Activated CD8-positive, alpha-beta T cell treated with anti-CD3 and anti-CD28 coated beads for 36 hours (primary cell): ENCODE measurements around the gene ANAPC2. TPM values are rescaled to one million over a fixed set of nuclear protein-coding genes. Genes with fewer than 3 reads are reported as not detected.
A peak's percentile ranks its signal among the peaks of the same experiment; 100 is the strongest.

Experiments used
- ATAC-seq: fragments of 200-7000 bp; cut with Tn5 transposase; one replicate; pipeline ENCODE4 v1.10.0; 2021; ENCODE audit warnings: mild to moderate bottlenecking, moderate library complexity
- CTCF ChIA-PET: fragments of 350-600 bp; sonication (Branson Sonifier 250); formaldehyde crosslinking; loops from one replicate; lab custom pipeline; 2021; ENCODE audit warnings: antibody characterized with exemption; lab: Charles Lee
- POLR2A ChIA-PET: fragments of 350-600 bp; sonication (Branson Sonifier 250); formaldehyde crosslinking; loops from one replicate; lab custom pipeline; 2021; ENCODE audit warnings: antibody characterized with exemption; lab: Charles Lee
- DNase-seq: peaks from one replicate; pipeline ENCODE4 v3.0.0-alpha.2; 2020
- H3K27ac Mint-ChIP-seq: one replicate; pipeline ENCODE4 v1.8.0; 2021; ENCODE audit warnings: mild to moderate bottlenecking, mixed read lengths
- H3K27me3 Mint-ChIP-seq: one replicate; pipeline ENCODE4 v1.8.0; 2021; ENCODE audit warnings: mixed read lengths
- H3K36me3 Mint-ChIP-seq: one replicate; pipeline ENCODE4 v1.8.0; 2021; ENCODE audit warnings: low read depth, mixed read lengths
- H3K4me1 Mint-ChIP-seq: one replicate; pipeline ENCODE4 v1.8.0; 2021; ENCODE audit warnings: low read depth, mixed read lengths
- H3K4me3 Mint-ChIP-seq: one replicate; pipeline ENCODE4 v1.8.0; 2021; ENCODE audit warnings: mild to moderate bottlenecking, moderate library complexity, mixed read lengths
- H3K9me3 Mint-ChIP-seq: one replicate; pipeline ENCODE4 v1.8.0; 2021; ENCODE audit warnings: mixed read lengths
- intact Hi-C: fragments of 100-400 bp; cut with micrococcal nuclease; formaldehyde crosslinking; loops from one replicate; pipeline ENCODE4 v1.10.0; 2022
- total RNA-seq, 2 experiments: library from RNA; stranded (reverse); gene quantifications; one replicate each; pipeline ENCODE4 v1.2.3, GENCODE V29; 2021
- TF ChIP-seq, protein P1 (sequence below): fragments of 200-600 bp; IDR thresholded peaks from one replicate; pipeline ENCODE4 v1.8.0; 2022; ENCODE audit warnings: antibody characterized with exemption, mild to moderate bottlenecking

Gene ANAPC2
- total RNA-seq, 2 experiments from 2014 or later: 38.6 to 39.6 TPM

DNA sequence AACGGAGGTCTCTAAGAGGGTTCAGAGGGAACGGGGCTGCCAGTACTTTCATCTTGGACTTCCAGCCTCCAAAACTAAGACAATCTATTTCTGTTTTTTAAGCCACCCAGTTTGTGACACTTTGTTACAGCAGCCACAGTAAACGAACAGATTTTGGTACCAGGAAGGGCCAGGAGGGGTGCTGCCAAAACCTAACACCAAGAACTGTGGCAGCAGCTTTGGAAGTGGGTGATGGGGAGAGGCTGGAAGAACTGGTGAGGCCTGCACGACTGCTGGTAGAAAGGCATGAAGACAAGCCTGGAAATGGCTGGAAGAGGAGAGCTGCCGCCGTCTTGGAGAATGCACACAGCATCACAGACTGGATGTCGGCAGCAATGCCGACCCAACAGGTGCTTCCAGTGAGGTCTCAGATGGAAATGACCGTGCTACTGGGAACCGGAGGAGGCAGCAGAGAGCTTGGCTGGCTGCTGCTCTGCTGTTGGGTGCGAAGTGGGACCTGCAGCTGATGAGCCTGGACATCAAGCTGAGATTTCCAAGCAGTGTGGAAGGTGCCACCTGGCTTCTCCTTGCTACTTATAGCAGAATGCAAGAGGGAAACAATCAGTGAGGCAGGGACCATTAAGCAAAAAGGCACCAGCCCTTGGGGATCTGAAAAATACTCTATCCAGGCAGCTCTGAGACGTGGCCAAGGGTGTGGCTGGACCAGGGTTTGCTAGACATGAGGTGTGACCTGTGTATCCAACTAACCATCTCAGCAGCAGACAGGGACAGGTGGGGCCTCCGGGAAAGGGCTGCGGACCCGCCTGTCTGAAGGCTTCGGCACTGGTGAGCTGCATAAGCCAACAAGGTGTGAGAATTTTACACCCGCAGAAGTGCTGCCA lies 11.8 kb downstream of the ANAPC2 start:
- H3K36me3 Mint-ChIP-seq: no peaks in the 10 kb centered on the region
- peaks cover 5% of the 10 kb centered on the region for H3K4me1 Mint-ChIP-seq
- no peak overlapping the region for H3K4me3 Mint-ChIP-seq
- no peaks in the 10 kb centered on the region for H3K9me3 Mint-ChIP-seq
- POLR2A ChIA-PET: interaction anchor here (1.0 to 3.6 kb wide), 6 partner anchors 8 to 106 kb away, joined by 3 to 28 read pairs (median 3); partner anchors contain the start of genes ANAPC2, SAPCD2 and SSNA1
- CTCF ChIA-PET: interaction anchor here (0.6 to 2.2 kb wide), 14 partner anchors 10 to 130 kb away, joined by 3 to 9 read pairs (median 4); partner anchors contain the start of genes ANAPC2, NPDC1, RNF224 and SSNA1
- H3K27me3 Mint-ChIP-seq: peaks cover 3% of the 10 kb centered on the region
- TF ChIP-seq, protein P1, sequence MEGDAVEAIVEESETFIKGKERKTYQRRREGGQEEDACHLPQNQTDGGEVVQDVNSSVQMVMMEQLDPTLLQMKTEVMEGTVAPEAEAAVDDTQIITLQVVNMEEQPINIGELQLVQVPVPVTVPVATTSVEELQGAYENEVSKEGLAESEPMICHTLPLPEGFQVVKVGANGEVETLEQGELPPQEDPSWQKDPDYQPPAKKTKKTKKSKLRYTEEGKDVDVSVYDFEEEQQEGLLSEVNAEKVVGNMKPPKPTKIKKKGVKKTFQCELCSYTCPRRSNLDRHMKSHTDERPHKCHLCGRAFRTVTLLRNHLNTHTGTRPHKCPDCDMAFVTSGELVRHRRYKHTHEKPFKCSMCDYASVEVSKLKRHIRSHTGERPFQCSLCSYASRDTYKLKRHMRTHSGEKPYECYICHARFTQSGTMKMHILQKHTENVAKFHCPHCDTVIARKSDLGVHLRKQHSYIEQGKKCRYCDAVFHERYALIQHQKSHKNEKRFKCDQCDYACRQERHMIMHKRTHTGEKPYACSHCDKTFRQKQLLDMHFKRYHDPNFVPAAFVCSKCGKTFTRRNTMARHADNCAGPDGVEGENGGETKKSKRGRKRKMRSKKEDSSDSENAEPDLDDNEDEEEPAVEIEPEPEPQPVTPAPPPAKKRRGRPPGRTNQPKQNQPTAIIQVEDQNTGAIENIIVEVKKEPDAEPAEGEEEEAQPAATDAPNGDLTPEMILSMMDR: peak; percentile 56
- ATAC-seq (peak; percentile 52), DNase-seq (no peak)
- H3K27ac Mint-ChIP-seq: no peak overlapping the region
- intact Hi-C loops: loop anchor here (10.0 kb wide), 1 partner anchor 52 kb away; no protein-coding TSS in a partner anchor

DNA sequence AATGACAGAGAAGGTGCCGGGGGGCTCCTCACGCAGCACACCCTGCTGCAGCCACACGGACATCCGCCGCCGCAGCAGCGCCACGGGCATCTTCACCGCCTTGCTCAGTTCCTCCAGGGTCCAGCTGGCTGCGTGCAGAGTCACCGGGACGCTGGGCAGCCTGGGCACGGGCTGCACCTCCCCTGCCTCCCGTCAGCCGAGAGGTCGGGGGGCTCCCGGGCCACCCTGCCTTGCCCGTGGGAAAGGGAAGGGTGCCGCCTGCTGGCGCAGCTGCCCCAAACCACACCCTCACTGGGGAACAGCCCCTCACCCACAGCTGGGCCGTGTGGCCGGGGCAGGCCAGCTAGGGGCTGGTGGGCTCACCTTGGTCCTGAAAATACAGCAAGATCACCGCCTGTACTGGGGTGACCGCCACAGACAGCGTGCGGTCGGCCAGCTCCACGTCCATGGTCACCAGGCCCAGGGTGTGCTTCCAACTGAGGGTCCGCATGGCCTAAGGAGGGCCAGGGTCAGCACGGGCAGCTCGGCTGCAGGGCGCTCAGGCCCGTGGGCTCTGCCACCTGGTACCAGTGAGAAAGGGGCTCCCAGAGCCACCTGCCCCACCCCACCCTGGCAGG lies 12.9 kb downstream of the ANAPC2 start:
- TF ChIP-seq, protein P1: peak; percentile 53
- Mint-ChIP-seq H3K27me3 (peaks cover 5% of the 10 kb centered on the region), H3K4me3 (no peak overlapping the region), H3K27ac (no peak overlapping the region), H3K36me3 (no peaks in the 10 kb centered on the region), H3K9me3 (no peaks in the 10 kb centered on the region), H3K4me1 (peaks cover 5% of the 10 kb centered on the region)
- DNase-seq: no peak
- intact Hi-C loops: loop anchor here (10.0 kb wide), 1 partner anchor 51 kb away; no protein-coding TSS in a partner anchor
- POLR2A ChIA-PET: interaction anchor here (0.8 to 3.6 kb wide), 4 partner anchors 10 to 47 kb away, joined by 3 to 28 read pairs (median 7); partner anchors contain the start of genes ANAPC2 and SSNA1
- CTCF ChIA-PET: interaction anchor here (1.0 to 2.2 kb wide), 8 partner anchors 9 to 129 kb away, joined by 3 to 8 read pairs (median 4); partner anchors contain the start of genes MAN1B1 and NPDC1
- ATAC-seq: peak; percentile 29

DNA sequence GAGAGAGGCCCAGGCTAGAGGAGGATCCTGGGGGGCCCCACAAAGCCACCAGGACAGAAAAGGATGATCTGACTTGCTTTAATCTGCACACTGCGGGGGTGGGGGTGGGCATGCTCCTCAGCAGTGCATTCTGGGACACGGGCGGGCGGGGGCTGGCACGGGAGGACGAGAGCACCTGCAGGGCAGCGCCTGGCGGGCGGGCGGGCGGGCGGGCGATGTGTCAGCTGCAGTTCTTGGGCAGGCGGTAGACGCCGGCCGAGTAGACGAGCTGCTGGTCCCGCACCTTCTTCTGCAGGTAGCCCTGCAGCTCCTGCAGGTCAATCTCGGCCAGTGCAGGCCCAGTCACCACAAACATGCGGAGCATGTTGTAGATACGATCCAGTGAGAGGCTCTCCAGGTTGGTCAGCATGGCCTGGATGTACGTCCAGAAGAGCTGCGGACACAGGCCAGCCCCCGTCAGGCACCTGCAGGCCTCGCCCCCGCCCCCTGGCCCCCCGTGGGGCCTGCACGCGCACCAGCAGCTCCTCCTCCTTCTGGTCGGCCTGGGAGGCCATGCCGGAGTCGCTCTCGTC lies 13.6 kb downstream of the ANAPC2 start:
- no peak overlapping the region for H3K4me3 Mint-ChIP-seq
- H3K9me3 Mint-ChIP-seq: no peaks in the 10 kb centered on the region
- intact Hi-C loops: loop anchor here (10.0 kb wide), 1 partner anchor 50 kb away; no protein-coding TSS in a partner anchor
- ChIA-PET POLR2A (interaction anchor here (0.8 to 3.6 kb wide), 5 partner anchors 10 to 46 kb away, joined by 3 to 28 read pairs (median 3); partner anchors contain the start of genes ANAPC2 and SSNA1), CTCF (interaction anchor here (1.0 to 2.0 kb wide), 5 partner anchors 53 to 88 kb away, joined by 3 to 6 read pairs (median 4); partner anchors contain the start of gene MAN1B1)
- ATAC-seq (peak; percentile 57), DNase-seq (peak; percentile 78)
- H3K27ac Mint-ChIP-seq: no peak overlapping the region
- peaks cover 5% of the 10 kb centered on the region for H3K4me1 Mint-ChIP-seq
- H3K27me3 Mint-ChIP-seq: peaks cover 10% of the 10 kb centered on the region
- H3K36me3 Mint-ChIP-seq: no peaks in the 10 kb centered on the region
- TF ChIP-seq, protein P1: no peak

DNA sequence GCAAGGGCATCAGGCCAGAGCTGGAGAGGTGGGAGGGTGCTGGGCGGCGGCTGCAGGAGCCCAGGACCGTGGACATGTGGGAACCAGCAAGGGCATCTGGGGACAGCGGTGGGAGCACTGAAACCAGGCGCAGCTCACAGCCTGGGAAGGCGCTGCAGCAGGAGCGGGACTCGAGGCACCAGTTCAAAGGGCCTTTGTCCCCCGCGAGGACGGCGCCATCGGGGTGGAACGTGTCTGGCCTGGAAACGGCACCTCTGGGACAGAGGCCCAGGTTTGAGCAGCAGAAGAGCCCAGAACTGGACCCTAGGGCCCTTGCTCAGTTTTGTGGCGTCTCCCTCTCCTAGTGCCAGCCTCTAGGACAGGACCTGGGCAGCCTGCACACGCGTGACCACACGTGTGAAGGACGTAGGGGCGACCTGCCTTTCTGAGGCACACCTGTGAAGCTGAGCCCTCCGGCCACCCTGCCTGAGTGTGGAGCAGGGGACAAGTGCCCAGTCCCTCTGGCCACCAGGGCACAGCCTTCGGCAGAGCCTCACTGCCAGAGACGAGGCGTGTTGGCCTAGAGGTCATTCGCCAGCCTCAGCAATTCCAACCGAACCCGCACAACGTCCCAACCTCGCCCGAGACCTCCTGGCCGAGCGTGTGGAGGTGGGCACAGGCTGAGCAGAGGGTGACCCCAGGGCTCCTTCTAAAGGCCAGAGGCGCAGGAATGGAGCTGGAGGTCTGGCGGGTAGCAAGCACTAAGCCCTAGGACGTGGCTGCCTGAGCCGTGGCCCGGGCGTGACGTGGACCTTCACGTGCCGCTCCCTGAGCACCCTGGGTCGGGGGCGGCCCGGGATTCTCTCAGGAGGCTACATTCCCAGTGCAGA lies 14.3 kb downstream of the ANAPC2 start:
- Mint-ChIP-seq H3K4me1 (peaks cover 5% of the 10 kb centered on the region), H3K27me3 (peaks cover 10% of the 10 kb centered on the region), H3K36me3 (no peaks in the 10 kb centered on the region), H3K9me3 (no peaks in the 10 kb centered on the region), H3K27ac (no peak overlapping the region), H3K4me3 (no peak overlapping the region)
- ATAC-seq (no peak), DNase-seq (no peak)
- TF ChIP-seq, protein P1: no peak
- CTCF ChIA-PET: interaction anchor here (1.3 to 1.5 kb wide), 2 partner anchors 63 to 87 kb away, joined by 3 to 4 read pairs; partner anchors contain the start of gene MAN1B1
- POLR2A ChIA-PET: interaction anchor here (1.1 to 3.6 kb wide), 4 partner anchors 11 to 17 kb away, joined by 3 to 28 read pairs (median 8); partner anchors contain the start of genes ANAPC2 and SSNA1
- intact Hi-C loops: loop anchor here (10.0 kb wide), 1 partner anchor 49 kb away; no protein-coding TSS in a partner anchor
